Pons (tissue), 1 donor: ENCODE results near the gene KMT5B.

Experiments
- DNase-seq: peaks from one replicate; pipeline ENCODE4 v3.0.0-alpha.2; 2016; ENCODE audit warnings: low spot score

KMT5B gene

DNA sequence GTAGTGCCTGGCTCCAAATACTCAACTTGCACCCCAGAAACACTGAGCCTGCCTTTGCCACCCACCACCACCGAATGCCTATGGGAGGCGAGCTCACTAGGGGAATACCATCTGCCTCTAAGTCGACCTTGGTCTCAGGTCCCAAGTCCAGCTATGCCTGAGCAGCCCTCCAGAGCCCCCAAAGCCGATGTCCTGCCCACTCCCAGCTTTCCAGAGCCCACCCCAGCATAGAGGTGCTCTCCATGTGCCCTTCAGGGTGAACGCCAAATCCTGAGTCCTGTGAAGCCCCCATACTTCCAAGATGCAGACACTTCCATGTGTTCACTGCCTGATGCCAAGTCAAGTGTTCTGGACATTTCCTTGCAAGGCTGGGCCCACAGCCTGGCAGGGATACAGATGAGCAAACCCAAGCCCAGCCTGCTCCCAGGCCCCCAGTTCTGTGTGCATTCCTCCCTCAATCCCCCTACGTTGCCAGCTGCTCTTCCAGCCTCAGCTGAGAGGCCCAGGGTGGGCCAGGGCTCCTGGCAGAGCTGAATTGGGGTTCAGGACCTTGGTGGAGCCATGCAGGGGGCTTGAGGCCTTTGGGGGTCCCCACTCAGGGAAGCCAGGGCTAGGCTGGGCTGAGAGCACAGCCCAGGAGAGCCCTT, 2.6 kb upstream of the KMT5B start:
- no peak for DNase-seq

DNA sequence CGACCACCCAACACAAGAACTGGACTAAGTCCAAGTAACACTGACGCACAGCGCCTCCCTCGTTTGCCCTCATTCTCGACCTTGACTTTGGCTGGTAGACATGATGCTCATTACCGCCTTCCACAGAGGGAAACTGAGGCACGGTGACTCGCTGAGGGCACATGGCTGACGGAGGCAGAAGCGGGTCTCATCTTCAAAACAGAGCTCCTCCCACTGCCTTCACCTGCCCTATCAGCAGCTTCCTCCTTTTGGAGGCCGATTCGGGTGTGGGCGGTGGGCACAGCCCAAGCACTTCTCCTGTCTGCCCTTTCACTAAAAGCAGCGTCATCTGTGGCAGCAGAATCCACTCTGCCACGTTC, 2.0 kb upstream of the KMT5B start:
- DNase-seq, result no peak

DNA sequence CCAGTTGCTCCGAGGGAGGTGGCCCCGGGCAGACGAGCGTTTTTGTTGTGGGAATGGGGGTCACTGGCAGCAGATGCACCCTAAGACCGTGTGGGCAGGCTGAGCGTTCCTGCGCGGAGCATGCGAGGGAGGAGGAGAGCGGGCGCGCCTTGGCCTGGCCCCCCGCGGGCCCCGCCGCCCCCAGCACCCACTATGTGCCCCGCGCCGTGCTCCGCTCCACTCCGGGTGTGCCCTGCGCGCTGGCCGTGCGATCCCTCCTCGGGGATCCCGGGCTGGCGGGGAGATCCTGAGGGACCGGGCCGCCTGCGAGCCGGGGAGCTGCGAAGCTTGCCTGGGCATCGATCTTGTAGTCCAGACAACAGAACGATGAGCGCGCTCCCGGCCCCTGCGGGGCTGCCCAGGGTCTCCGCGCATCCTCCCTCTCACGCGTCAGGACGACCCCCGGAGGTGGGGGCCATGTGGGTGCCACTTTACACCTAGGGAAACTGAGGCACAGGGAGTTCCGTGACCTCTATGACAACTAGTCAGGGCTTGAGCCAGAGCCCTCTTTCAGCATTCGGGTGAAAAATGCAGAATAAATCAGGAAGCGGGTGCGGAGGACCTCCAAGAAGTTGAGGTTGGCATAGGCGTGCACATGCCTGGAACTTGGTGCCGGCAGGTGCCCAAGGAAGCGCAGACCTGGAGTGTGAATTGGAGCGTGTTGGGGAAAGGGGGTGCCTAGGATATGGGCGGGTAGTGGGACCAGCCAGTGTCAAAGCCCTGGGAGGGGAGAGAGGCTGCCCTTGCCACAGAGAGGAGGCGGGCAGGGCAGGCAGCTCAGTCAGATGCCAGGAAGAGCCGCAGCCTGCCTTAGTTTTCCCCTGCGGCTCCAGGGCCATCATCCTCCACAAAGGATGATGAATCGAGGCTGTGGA, 1.3 kb upstream of the KMT5B start:
- no peak for DNase-seq

DNA sequence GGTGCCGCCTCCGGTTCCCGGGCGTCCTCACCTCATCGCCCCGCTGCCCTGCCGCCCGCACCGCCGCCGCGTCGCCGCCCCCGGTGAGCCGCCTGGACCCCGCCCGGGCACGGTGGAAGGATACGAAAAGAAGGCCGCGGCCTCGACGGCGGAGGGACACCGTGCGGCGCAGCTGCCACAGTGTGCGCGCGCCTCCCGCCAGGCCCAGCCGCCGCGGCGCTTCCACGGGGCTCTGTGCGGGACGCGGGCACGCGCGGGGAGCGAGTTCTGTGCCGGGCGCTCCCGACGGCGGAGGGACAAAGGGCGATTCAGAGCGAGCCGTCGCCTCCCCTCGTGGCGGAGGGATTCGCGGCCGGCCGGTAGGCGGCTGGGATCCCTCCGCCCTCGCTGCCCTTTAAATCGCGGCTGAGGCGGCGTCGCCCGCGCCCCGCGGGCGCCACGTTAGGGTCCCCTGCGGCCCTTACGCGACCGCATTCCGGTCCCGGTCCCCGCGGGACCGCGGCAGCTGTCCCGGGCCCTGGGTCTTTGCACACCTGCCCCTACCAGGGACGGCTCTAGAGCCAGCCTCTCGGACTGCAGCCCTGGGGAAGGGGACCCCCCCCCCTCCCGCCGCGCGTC, 568 bp upstream of the KMT5B start:
- DNase-seq, result peak; percentile 81

DNA sequence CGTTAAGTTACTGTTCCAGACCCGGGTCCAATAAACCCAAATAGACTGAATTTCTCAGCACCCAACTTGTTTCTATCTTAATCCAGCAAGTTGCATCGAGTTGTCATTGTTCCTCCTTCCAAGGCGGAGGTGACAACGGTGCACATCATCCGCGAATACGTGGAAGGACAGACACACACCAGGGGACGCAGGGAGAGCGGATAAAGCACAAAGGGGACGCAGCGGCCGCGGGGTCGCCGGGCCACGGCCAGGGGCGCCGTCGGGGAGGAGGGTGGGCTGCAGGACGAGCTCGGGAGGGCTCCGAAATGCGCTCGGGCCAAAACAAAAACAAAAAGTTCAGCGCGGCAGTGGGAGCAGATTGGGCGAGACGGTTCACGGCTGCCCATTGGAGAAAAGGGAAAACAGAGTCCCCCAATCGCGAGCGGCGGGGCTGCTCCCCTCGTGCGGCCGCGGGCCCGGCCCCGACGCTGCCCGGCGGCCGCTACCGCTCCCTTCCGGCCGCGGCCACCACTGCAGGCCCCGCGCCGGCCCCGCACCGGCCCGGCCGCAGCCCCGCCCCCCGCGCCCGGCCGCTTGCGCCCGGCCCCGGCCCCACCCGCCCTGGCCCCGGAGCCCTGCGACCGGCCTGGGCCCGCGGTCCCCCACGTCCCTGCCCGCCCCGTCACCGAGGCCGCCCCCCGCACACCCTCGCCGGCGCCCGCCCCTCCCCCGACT, 518 bp downstream of the KMT5B start:
- DNase-seq, result peak; percentile 51

DNA sequence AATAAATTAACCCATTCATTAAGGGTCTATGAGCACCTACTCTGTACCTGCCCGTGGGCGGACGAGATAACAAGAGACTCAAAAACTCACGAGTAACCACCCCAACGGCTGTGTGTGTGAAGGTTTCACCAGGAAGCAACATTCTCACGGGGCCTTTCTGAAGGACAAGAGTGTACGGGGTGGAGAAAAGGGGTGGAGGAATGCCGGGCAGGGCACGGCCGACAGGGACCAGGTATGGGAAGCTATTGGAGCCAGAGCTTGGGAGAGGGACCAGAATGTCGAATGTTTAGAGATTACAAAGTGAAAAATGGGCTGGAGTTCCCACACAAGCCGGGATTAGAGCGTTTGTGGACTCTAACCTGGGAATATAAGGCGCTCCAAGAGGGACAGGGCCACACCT, 1.6 kb downstream of the KMT5B start:
- DNase-seq, result no peak

DNA sequence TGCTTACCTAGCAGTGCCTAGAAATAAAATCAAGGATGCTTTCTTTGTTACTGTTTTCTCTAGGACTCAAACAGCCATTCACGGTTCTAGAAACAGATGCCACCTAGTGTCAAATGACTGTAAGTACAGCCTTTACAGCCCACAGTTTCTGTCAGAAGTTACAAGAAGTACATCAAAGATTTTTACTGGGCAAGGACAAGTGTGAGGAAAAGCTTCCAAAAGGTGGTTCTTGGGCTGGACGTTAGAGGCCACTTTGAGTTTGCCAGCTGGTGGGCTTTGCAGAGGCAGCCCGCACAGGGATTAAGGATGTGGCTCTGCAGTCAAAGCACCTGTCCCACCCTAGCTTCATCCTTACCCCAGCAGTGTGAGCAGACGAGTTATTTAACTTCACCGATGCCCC, 6.9 kb downstream of the KMT5B start:
- DNase-seq, result peak; percentile 83

DNA sequence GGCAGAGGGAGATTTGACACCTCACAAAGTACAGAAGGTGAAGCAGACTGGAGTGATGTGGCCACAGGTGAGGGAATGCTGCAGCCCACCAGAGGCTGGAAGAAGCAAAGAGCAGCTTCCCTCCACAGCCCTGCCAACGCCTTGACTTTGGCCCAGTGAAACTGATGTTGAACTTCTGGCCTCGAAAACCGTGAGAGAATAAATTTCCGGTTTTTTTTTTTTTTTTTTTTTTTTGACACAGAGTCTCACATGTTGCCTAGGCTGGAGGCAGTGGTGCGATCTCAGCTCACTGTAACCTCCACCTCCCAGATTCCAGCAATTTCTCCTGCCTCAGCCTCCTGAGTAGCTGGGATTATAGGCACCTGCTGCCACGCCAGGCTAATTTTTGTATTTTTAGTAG, 8.7 kb downstream of the KMT5B start:
- no peak for DNase-seq

DNA sequence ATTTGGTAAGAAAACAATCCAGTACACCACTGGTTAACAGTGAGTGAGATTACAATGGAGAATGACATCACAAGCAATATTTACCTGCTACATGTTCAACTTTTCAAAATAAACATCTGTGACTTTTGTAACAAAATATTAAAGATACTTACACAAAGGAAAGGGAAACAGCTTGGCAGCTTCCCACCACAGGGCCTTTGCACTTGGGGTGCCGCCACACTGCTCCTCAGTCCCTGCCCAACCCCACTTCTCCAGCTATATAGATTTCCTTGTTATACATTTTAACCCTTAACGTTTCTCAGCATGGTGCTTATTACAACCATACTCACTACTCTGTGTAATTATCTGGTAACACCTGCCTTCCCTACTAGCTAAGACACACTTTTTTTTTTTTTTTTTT, 10.9 kb downstream of the KMT5B start:
- DNase-seq, result no peak

DNA sequence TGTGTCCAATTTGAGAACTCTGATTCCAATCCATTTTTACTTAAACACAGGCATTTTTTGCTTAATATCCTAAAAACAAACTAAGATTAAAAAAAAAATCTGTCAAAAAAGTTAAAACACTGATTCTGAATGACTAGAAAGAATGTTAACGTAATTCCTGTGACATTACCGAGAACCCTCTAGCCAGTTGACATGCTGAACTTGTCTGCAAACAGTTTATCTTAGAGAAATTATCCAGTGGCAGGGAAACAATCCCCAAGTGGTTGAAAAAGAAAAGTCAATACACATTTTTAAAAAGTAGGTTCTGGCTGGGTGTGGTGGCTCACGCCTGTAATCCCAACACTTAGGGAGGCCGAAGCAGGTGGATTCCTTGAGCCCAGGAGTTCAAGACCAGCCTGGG, 11.6 kb downstream of the KMT5B start:
- DNase-seq, result no peak

DNA sequence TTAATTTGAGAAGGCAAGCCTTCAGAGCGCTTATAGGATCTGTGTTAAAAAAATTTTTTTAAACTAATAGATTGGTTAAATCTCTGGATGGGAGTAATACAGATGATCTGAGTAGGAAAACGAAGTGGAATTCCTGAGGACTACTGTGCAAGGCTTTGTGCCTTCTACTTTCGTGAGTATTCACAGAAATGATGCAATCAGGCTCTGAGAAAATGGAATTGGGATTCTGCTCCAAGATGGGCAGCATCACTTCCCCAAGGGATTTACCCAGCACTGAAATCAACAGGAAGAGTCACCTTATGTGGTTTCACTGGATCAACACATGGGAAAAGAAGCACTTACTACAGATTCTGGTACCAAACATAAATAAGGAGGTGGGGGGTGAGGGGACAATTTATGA, 12.5 kb downstream of the KMT5B start:
- no peak for DNase-seq

DNA sequence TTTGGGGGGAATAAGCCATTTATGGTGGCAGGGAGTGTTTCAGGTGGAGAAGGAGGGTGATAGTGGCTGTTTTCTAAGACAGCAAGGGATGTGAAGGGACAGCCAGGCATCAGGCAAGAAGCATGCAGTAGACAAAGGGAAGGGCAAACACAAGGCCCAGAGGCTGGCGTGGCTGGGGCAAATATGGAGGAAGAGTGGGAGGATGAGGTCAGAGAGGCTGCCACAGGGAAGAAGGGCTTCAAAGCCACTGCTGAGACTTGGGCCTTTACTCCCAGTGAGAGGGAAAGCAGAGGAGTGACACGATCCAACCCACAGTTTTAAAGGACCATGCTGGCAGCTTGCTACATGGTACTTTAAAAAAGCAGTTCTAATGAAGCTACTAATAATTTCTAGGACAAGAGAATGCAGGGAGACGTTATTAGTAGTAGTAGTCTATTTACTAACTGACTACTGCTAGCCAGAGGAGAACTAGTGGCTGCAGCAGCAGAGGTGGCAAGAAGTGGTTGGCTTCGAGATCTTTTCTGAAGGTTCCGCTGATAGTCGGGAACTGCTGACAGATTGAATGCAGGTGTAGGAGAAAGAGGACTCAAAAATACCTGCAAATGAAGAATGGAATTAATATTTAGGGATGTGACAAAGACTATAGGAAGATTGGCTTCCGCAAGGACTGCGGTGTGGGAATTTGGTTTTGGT, 13.7 kb downstream of the KMT5B start:
- no peak for DNase-seq

DNA sequence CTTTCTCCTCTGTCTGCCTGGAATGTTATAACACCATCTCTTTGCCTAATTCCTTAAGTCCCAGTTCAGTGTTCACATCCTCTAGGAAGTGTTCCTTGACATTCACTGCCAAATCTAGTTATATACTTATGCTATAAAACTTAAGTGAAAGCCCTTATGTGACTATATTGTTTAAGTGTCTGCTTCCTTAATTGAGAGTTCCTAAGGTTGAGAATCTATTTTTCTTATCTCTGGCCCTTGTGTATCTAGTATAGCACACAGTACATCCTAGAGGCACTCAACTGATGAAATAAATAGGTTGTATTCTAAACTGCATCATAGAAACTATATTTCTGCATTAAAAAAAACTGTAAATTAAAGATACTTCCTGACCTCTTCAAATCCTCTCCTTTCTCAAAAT, 16.9 kb downstream of the KMT5B start:
- DNase-seq, result no peak

DNA sequence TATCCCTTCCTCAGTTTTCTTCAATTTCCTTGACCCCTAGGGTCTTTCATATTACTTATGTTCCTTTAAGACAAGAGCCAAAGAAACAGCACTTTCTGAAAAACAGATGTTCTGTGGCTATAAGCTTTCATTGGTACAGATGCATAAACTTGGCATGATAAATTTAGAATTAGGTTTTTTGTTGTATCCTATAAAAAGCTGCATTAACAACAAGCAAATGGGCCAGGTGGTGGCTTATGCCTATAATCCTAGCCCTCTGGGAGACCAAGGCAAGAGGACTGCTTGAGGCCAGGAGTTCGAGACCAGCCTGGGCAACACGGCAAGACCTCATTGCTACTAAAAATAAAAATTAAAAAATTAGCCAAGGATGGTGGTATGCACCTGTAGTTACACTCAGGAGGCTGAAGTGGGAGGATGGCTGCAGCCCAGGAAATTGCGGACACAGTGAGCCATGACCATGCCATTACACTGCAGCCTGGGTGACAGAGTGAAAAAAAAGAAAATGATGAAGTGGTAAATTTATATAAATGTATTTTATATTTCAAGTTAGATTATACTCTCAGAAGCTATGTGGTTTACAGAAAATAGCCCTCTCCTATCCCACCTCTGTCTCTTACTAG, 18.3 kb downstream of the KMT5B start:
- DNase-seq, result no peak

DNA sequence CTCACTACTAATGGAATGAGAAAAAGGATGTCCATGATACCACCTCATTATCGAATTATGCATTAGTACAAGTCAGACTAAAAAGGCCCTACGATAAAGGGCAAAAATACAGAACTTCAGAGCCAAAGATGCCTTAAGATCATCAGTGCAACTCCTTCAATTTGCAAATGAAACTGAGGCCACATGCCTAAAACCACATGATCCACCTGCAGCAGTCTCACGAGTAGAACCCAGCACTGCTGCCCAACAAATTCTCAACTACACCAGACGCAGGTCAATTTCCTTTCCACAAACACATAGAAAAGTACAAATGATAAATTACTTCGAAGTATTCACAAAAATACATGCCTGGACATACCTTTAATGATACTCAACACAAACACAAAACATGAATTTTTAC, 20.1 kb downstream of the KMT5B start:
- no peak for DNase-seq

DNA sequence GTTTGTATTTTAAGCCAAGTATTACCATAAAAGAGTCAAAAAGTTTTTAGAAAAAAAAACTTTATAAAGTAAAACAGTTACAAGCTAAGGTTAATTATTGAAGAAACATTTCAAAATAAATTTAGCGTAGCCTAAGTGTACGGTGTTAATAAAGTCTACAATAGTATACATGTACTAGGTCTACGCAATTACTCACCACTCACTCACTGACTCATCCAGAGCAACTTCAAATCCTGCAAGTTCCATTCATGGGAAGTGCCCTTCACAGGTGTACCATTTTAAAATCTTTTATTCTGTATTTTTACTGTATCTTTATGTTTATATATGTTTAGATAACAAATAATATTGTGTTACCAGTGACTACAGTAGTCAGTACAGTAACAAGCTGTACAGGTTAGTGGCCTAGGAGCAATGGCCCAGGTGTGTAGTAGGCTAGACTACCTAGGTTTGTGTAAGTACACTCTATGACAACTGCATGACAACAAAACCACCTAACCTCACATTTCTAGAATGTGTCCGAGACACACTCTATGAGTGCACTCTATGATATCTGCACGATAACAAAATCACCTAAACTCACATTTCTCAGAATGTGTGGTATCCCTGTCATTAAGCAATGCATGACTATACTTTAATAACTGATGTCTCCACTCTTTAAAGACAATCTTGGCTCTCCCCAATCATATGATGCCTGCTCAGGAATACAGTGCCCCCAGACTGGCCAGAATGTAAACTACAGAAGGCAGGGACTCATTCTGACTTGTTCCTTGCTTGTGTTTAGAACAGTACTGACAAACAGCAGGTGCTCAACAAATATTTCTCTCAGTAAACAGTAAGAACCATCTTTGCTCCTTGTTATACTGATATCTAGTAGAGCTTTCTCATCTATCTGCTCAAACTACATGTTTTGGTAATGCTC, 21.2 kb downstream of the KMT5B start:
- DNase-seq, result no peak

DNA sequence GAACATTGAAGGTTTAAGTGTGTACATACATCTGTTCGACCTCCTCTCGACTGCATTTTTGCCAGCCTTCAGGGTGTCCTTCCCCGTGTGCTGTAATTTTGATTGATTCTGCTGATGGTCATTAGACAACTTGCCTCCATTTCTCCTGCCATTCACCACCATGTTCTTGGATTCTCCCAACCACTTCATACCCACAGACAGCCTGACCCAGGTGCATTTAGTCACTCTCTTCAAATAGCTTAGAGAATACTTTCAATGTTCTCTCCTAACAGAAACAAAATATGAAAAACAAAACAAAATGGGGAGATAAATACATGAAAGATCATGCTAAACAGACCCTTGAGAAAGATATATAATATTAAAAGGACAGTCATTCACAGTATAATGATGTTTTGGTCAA, 23.2 kb downstream of the KMT5B start:
- DNase-seq, result no peak

DNA sequence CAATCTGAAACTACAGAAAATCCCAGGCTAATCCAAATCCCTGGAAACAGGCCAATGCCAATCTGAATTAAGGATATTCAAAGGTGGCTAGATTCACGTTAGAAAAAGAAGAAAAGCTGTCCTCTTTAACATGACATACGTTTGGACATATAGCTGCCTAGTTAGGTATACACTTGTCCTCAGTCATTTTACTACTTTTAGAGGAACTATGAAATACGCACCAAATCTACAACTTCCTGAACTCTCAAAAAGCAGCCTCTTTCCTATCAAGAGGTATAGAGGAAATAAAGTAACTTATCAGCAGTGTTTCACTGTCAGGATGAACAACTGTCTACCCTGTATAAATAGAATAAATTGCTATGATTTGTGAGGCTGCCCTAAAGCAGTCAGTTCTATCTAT, 24.0 kb downstream of the KMT5B start:
- DNase-seq, result no peak

DNA sequence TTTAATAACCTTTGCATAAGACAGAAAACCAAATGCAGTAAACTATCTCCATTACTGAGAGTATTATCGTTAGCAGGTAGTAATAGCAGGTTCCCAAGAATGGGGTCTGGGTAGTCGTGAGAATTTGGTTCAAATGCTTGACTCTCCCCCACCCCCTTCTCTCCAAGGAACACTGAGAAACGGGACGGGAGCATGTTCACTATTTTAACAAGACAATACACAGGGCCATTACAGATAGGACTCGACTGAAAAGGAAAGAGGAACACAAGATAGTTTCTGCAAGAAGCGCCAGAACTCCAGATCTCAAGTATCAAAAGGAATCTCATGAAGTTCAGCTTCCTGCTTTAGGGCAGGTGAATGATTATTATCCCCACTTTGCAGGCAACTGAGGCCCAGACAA, 27.0 kb downstream of the KMT5B start:
- no peak for DNase-seq

DNA sequence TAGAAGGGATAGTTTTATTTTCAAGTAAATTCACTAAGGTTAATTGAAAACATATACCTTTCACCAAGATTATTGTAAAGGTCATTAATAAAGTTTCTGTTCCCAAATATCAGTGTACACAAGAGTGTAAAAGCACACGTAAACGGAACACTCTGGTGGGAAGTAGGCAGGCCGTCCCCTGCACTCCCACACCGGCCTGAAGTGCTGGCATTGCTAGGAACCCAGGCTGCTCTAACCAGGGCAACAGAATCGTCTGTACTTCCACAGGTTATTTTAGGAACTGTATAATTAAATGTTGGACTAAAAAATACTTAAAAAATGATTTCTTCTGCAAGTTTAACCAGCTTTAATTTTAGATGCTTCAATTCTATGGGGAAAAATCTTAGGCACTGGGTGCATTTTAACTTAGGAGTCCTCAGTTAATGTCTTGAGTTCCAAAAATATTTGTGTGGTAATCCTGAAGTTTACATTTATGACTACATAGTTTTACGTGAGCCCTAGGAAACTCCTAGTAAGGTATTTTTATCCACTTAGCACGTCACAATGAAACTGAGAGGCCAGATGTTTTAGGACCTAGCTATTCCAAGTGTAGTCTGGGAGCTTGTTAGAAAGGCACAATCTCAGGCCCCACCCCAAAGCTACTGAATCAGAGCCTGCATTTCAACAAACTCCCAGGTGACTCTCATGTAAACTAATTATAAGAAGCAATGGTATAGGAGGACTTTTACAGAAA, 31.2 kb downstream of the KMT5B start:
- no peak for DNase-seq
